K562 (cell line): ENCODE measurements around the gene PI4KA. TPM values are rescaled to one million over a fixed set of nuclear protein-coding genes. Genes with fewer than 3 reads are reported as not detected.
A peak's percentile ranks its signal among the peaks of the same experiment; 100 is the strongest.

Source experiments
- KAT2B ChIP-seq: IDR thresholded peaks from one replicate; pipeline ENCODE4 v1.6.1; 2012; ENCODE audit warnings: low read depth, mild to moderate bottlenecking, control low read depth, inconsistent platforms, low read length, moderate library complexity
- PHB ChIP-seq: fragments of 250-450 bp; sonication (Bioruptor Pico); IDR thresholded peaks from 2 replicates; pipeline ENCODE4 v1.5.0; 2021
- PHF8 ChIP-seq: fragments of 200-600 bp; sonication (generic); IDR thresholded peaks from 2 replicates; pipeline ENCODE4 v1.6.1; 2012; ENCODE audit warnings: mixed run types, mild to moderate bottlenecking, inconsistent platforms, low read length, moderate library complexity, borderline replicate concordance
- PRMT5 ChIP-seq: sonication (generic); formaldehyde crosslinking; IDR thresholded peaks from 2 replicates; pipeline ENCODE4 v1.5.0; 2020; ENCODE audit warnings: missing genetic modification reagents
- ZC3H4 ChIP-seq: sonication (generic); formaldehyde crosslinking; IDR thresholded peaks from 2 replicates; pipeline ENCODE4 v1.9.0; 2021; ENCODE audit warnings: missing genetic modification reagents, borderline replicate concordance
- ZNF584 ChIP-seq: fragments of 200-800 bp; sonication (Bioruptor generic); IDR thresholded peaks from 2 replicates; pipeline ENCODE4 v1.6.1; 2016; ENCODE audit warnings: low read depth, mild to moderate bottlenecking, missing genetic modification characterization, missing compliant biosample characterization
- polyA plus RNA-seq, 8 experiments: library from polyadenylated mRNA; depleted of rRNA in 4 of 8; stranded (reverse) in 5 of 8; unstranded in 3 of 8; fragments of >200 nt; fragmentation: Nextera tagmentation in 2 of 8; fragmentation: Illumina TruSeq in 1 of 8; extraction: Ambion mirVana in 2 of 8; extraction: Trizol in 1 of 8; gene quantifications; 2 replicates each; pipeline versions ENCODE4 v1.2.1 to v1.2.3, GENCODE V29; 2011 to 2014; ENCODE audit warnings: inconsistent platforms in 1 of 8, missing spikeins in 1 of 8
- total RNA-seq, 7 experiments: library from RNA; depleted of rRNA in 6 of 7; stranded (reverse); fragments of >200 nt in 6 of 7; fragmentation: Illumina TruSeq in 2 of 7; extraction: Trizol in 2 of 7; gene quantifications; 2 replicates each; pipeline versions ENCODE4 v1.2.1 to v1.2.3, GENCODE V29; 2011 to 2021; ENCODE audit warnings: low replicate concordance in 1 of 7
- TF ChIP-seq, protein P1 (sequence below): sonication (generic); formaldehyde crosslinking; IDR thresholded peaks from 2 replicates; pipeline ENCODE4 v1.8.1; 2023; ENCODE audit warnings: mild to moderate bottlenecking, missing genetic modification reagents
- TF ChIP-seq, protein P2 (sequence below): sonication (generic); formaldehyde crosslinking; IDR thresholded peaks from 2 replicates; pipeline ENCODE4 v1.8.1; 2023; ENCODE audit warnings: mild to moderate bottlenecking, missing genetic modification reagents, moderate library complexity
- TF ChIP-seq, protein P3 (sequence below): sonication (generic); formaldehyde crosslinking; IDR thresholded peaks from 2 replicates; pipeline ENCODE4 v1.9.0; 2022; ENCODE audit warnings: mild to moderate bottlenecking, missing genetic modification reagents
- TF ChIP-seq, protein P4 (sequence below): IDR thresholded peaks from 2 replicates; pipeline ENCODE4 v1.6.1; 2016; ENCODE audit warnings: missing genetic modification characterization, missing compliant biosample characterization

Gene PI4KA
- total and polyA plus RNA-seq, 9 of the 15 experiments (the other 6 are each of a cell fraction or from before 2014, with no cell fraction given), result 7.3 to 187 (median 84.7) TPM

DNA sequence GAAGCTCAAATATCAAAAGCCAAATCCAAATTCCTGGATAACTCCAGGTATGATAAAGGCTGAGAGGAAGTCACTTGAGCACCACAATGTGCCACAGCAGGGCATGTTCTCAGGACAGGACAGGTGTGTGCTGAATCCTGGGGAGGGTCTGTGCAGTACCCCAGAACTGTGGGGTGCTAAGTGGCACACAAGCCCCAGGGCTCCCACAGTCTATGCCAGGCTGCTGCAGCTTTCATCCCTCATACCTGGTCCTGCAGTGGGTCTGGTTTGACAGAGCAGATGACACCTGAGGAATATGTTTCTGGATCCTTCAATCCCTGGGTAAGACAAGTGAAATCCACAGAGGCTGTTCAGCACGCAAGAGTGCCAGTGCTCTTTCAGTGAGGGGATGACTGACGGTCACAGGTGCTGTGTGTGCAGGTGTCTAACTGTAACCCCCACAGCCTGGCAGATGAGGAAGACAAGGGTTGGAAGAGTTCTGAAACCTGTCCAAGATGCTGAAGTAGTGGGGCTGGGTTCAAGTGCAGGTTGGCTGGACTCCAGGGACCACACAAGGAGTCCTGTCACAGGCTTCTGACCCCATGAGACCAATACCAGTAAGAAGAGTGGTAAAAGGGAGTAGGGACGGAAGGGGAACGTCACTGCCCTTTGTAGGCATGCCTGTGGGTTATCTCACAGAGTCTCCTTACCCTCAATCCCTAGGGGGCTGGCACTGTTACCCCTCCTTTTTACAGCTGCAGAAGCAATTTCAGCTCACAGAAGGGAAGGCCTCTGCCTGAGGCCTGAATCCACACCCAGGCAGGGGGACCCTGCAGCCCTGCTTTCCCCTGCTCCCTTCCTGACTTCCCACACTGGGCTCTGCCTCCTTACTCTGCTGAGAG is 70.6 kb downstream of the PI4KA start (continued):
- TF ChIP-seq PHB (peak; percentile 37; the same call in 1 of the 2 replicates), ZC3H4 (peak; percentile 57; the same call in 1 of the 2 replicates), PHF8 (peak; percentile 12; the same call in 1 of the 2 replicates), KAT2B (peak; percentile 17), PRMT5 (CRISPR knock-in tag) (peak; percentile 54; the same call in 1 of the 2 replicates), ZNF584 (CRISPR knock-in tag) (no peak)
- TF ChIP-seq, protein P1, sequence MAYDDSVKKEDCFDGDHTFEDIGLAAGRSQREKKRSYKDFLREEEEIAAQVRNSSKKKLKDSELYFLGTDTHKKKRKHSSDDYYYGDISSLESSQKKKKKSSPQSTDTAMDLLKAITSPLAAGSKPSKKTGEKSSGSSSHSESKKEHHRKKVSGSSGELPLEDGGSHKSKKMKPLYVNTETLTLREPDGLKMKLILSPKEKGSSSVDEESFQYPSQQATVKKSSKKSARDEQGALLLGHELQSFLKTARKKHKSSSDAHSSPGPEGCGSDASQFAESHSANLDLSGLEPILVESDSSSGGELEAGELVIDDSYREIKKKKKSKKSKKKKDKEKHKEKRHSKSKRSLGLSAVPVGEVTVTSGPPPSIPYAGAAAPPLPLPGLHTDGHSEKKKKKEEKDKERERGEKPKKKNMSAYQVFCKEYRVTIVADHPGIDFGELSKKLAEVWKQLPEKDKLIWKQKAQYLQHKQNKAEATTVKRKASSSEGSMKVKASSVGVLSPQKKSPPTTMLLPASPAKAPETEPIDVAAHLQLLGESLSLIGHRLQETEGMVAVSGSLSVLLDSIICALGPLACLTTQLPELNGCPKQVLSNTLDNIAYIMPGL (CRISPR knock-in tag), result 0 out of 2 replicates have a peak, but pooled peaks have one; percentile 41
- TF ChIP-seq, protein P2, sequence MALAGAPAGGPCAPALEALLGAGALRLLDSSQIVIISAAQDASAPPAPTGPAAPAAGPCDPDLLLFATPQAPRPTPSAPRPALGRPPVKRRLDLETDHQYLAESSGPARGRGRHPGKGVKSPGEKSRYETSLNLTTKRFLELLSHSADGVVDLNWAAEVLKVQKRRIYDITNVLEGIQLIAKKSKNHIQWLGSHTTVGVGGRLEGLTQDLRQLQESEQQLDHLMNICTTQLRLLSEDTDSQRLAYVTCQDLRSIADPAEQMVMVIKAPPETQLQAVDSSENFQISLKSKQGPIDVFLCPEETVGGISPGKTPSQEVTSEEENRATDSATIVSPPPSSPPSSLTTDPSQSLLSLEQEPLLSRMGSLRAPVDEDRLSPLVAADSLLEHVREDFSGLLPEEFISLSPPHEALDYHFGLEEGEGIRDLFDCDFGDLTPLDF (CRISPR knock-in tag), result no peak
- TF ChIP-seq, protein P3, sequence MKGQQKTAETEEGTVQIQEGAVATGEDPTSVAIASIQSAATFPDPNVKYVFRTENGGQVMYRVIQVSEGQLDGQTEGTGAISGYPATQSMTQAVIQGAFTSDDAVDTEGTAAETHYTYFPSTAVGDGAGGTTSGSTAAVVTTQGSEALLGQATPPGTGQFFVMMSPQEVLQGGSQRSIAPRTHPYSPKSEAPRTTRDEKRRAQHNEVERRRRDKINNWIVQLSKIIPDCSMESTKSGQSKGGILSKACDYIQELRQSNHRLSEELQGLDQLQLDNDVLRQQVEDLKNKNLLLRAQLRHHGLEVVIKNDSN, result 0 out of 2 replicates have a peak, but pooled peaks have one; percentile 8
- TF ChIP-seq, protein P4, sequence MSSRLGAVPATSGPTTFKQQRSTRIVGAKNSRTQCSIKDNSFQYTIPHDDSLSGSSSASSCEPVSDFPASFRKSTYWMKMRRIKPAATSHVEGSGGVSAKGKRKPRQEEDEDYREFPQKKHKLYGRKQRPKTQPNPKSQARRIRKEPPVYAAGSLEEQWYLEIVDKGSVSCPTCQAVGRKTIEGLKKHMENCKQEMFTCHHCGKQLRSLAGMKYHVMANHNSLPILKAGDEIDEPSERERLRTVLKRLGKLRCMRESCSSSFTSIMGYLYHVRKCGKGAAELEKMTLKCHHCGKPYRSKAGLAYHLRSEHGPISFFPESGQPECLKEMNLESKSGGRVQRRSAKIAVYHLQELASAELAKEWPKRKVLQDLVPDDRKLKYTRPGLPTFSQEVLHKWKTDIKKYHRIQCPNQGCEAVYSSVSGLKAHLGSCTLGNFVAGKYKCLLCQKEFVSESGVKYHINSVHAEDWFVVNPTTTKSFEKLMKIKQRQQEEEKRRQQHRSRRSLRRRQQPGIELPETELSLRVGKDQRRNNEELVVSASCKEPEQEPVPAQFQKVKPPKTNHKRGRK (tag), result no peak
